SK-N-SH (cell line): ENCODE results near the gene SF3B6. TPM values are rescaled to one million over a fixed set of nuclear protein-coding genes. Genes with fewer than 3 reads are reported as not detected.

Experiments
- CTCF ChIA-PET: fragments of 300-600, 350-600 bp; formaldehyde crosslinking; extraction: SDS; loops from one replicate; lab custom pipeline; 2021; lab: Yijun Ruan, JAX
- POLR2A ChIA-PET: fragments of 350-600 bp; sonication (Branson Sonifier 250); formaldehyde crosslinking; extraction: SDS; loops from one replicate; lab custom pipeline; 2020; ENCODE audit warnings: antibody characterized with exemption, inconsistent platforms; lab: Yijun Ruan, JAX
- DNase-seq: peaks from one replicate; pipeline ENCODE4 v3.0.0; 2012
- H2AFZ ChIP-seq: fragments of 200-600 bp; sonication (generic); 2 replicates; pipeline ENCODE4 v1.8.1; 2016; ENCODE audit warnings: antibody characterized with exemption, mild to moderate bottlenecking, low read depth
- H3F3A ChIP-seq: fragments of 200-600 bp; sonication (generic); replicated peaks from 2 replicates; pipeline ENCODE3; 2016; ENCODE audit warnings: antibody characterized with exemption, mild to moderate bottlenecking; ENCODE audit not compliant: insufficient read depth
- H3K27ac ChIP-seq, 2 experiments: fragments of 200-500 bp in 1 of 2; fragments of 200-600 bp in 1 of 2; sonication (Bioruptor generic) in 1 of 2; sonication (generic), shearing (Covaris generic) in 1 of 2; 2 replicates each; pipeline versions ENCODE4 v1.5.1 to v1.6.1; 2014 to 2016; ENCODE audit warnings: low read depth in 2 of 2, inconsistent platforms in 1 of 2, low read length in 1 of 2, mild to moderate bottlenecking in 1 of 2, mixed read lengths in 1 of 2
- H3K27me3 ChIP-seq: fragments of 200-600 bp; sonication (generic), shearing (Covaris generic); 2 replicates; pipeline ENCODE4 v1.6.1; 2016; ENCODE audit warnings: mixed run types; ENCODE audit not compliant: insufficient read depth
- H3K36me3 ChIP-seq, 2 experiments: fragments of 200-500 bp in 1 of 2; fragments of 200-600 bp in 1 of 2; sonication (Bioruptor generic) in 1 of 2; sonication (generic) in 1 of 2; replicated peaks in 1 of 2; 2 replicates each; pipeline versions ENCODE3 to v1.5.1; 2014 to 2016; ENCODE audit warnings: low read length in 1 of 2, mild to moderate bottlenecking in 1 of 2; ENCODE audit not compliant: insufficient read depth in 2 of 2, control insufficient read depth in 1 of 2
- H3K4me1 ChIP-seq, 2 experiments: fragments of 200-500 bp in 1 of 2; fragments of 200-600 bp in 1 of 2; sonication (Bioruptor generic) in 1 of 2; sonication (generic), shearing (Covaris generic) in 1 of 2; 2 replicates each; pipeline versions ENCODE4 v1.5.1 to v1.6.1; 2014 to 2016; ENCODE audit warnings: low read depth in 1 of 2, low read length in 1 of 2, mixed run types in 1 of 2; ENCODE audit not compliant: insufficient read depth in 2 of 2, control insufficient read depth in 1 of 2
- H3K4me2 ChIP-seq: fragments of 200-600 bp; sonication (generic), shearing (Covaris generic); 2 replicates; pipeline ENCODE4 v1.6.1; 2017; ENCODE audit warnings: mixed run types
- H3K4me3 ChIP-seq, 2 experiments: fragments of 200-500 bp in 1 of 2; fragments of 200-600 bp in 1 of 2; sonication (Bioruptor generic) in 1 of 2; sonication (generic), shearing (Covaris generic) in 1 of 2; 2 replicates each; pipeline versions ENCODE4 v1.5.1 to v1.8.1; 2014 to 2016; ENCODE audit warnings: low read depth in 2 of 2, inconsistent platforms in 1 of 2, low read length in 1 of 2, mild to moderate bottlenecking in 1 of 2, mixed read lengths in 1 of 2, moderate library complexity in 1 of 2
- H3K79me2 ChIP-seq: fragments of 200-600 bp; sonication (generic); 2 replicates; pipeline ENCODE4 v1.8.1; 2017; ENCODE audit warnings: mild to moderate bottlenecking; ENCODE audit not compliant: insufficient read depth
- H3K9ac ChIP-seq: fragments of 200-600 bp; sonication (generic); 2 replicates; pipeline ENCODE4 v1.6.1; 2017; ENCODE audit warnings: mixed run types
- H3K9me2 ChIP-seq: fragments of 200-600 bp; sonication (generic); 2 replicates; pipeline ENCODE4 v1.6.1; 2017; ENCODE audit warnings: mixed run types
- H3K9me3 ChIP-seq: fragments of 200-600 bp; sonication (generic); 2 replicates; pipeline ENCODE4 v1.6.1; 2017; ENCODE audit warnings: mixed run types, mild to moderate bottlenecking, moderate library complexity
- H4K20me1 ChIP-seq: fragments of 200-600 bp; sonication (generic); 2 replicates; pipeline ENCODE4 v1.6.1; 2017; ENCODE audit warnings: mild to moderate bottlenecking, mixed run types; ENCODE audit not compliant: insufficient read depth
- CHD2 ChIP-seq: fragments of 150-350 bp; IDR thresholded peaks from 2 replicates; pipeline ENCODE4 v1.6.1; 2018; ENCODE audit warnings: low read length; ENCODE audit not compliant: partially characterized antibody
- ELF1 ChIP-seq: IDR thresholded peaks from 2 replicates; pipeline ENCODE4 v1.4.0; 2012
- EZH2phosphoT487 ChIP-seq: fragments of 200-600 bp; sonication (generic); IDR thresholded peaks from 2 replicates; pipeline ENCODE4 v1.6.1; 2017; ENCODE audit warnings: low read depth, mixed run types, mild to moderate bottlenecking, antibody characterized with exemption, moderate library complexity, borderline replicate concordance
- FOSL2 ChIP-seq: IDR thresholded peaks from 2 replicates; pipeline ENCODE4 v1.4.0; 2012; ENCODE audit warnings: low read depth, mild to moderate bottlenecking, moderate library complexity, borderline replicate concordance
- GATA2 ChIP-seq: sonication (generic); formaldehyde crosslinking; IDR thresholded peaks from 2 replicates; pipeline ENCODE4 v1.5.0; 2020; ENCODE audit warnings: mild to moderate bottlenecking, missing genetic modification reagents
- MXI1 ChIP-seq: IDR thresholded peaks from 2 replicates; pipeline ENCODE4 v1.6.1; 2012; ENCODE audit warnings: mild to moderate bottlenecking, low read depth, low read length, improper control_type of control experiment
- RCOR1 ChIP-seq: fragments of 150-350 bp; IDR thresholded peaks from 2 replicates; pipeline ENCODE4 v1.6.1; 2017; ENCODE audit warnings: antibody characterized with exemption, low read length
- RFX5 ChIP-seq: IDR thresholded peaks from 2 replicates; pipeline ENCODE4 v1.6.1; 2012; ENCODE audit warnings: mild to moderate bottlenecking, improper control_type of control experiment, low read length
- SIN3A ChIP-seq: IDR thresholded peaks from 2 replicates; pipeline ENCODE4 v1.6.1; 2012; ENCODE audit warnings: low read depth, mild to moderate bottlenecking, low read length, moderate library complexity, borderline replicate concordance
- TEAD4 ChIP-seq: IDR thresholded peaks from 2 replicates; pipeline ENCODE4 v1.4.0; 2012; ENCODE audit warnings: mild to moderate bottlenecking, borderline replicate concordance; ENCODE audit not compliant: insufficient read depth
- WGBS: methylation state at CpG from one replicate; pipeline ENCODE4 v1.1.6; 2017; ENCODE audit warnings: low lambda C conversion rate; 5-methylcytosine and 5-hydroxymethylcytosine counted together
- polyA plus RNA-seq, 3 experiments: library from polyadenylated mRNA; depleted of rRNA; stranded (reverse); fragments of >200 nt; gene quantifications; 2 replicates each; pipeline ENCODE4 v1.2.3, GENCODE V29; 2012
- TF ChIP-seq, protein P1 (sequence below): IDR thresholded peaks from 2 replicates; pipeline ENCODE4 v1.4.0; 2012; ENCODE audit warnings: low read depth, borderline replicate concordance
- TF ChIP-seq, protein P2 (sequence below): IDR thresholded peaks from 2 replicates; pipeline ENCODE4; 2012
- TF ChIP-seq, protein P3 (sequence below): fragments of 200-600 bp; sonication (generic); IDR thresholded peaks from 2 replicates; pipeline ENCODE4 v1.6.1; 2017; ENCODE audit warnings: antibody characterized with exemption, mild to moderate bottlenecking, moderate library complexity
- TF ChIP-seq, protein P4 (sequence below): IDR thresholded peaks from 2 replicates; pipeline ENCODE4 v1.6.1; 2012; ENCODE audit warnings: mild to moderate bottlenecking, low read depth, low read length, moderate library complexity
- TF ChIP-seq, protein P5 (sequence below): IDR thresholded peaks from 2 replicates; pipeline ENCODE4 v1.4.0; 2012; ENCODE audit warnings: low read depth

The SF3B6 gene
- polyA plus RNA-seq, 1 of the 3 experiments (the other 2 are of a cell fraction): 275 TPM

DNA sequence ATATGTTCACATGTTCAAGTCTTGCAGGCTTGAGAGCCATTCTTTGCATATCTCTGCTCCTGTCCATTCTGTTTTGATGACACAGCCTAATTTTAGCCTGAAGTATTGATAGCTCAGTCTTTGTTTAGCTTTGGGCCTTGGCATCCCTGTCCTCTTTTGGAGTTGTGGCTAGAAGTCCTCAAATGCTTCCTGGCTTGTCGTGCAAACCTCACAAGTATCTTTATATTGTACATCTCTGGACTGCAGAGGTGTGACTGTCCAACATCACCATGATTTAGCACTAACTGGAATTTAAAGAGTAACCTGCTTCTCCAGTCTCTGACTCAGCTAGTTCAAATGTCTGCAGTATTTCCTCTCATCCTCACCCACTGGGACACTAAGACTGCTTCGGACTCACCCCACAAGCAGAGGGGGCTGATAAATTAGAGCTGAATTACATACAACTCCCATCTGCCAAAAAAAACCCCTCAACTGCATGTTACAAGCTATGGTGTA, 35.3 kb upstream of the SF3B6 start:
- Histone ChIP-seq H2AFZ (no peak overlapping the region), H3K9ac (no peak overlapping the region), H3K79me2 (no peaks in the 10 kb centered on the region), H3K27ac (peak overlapping the region in 1 of 2 experiments; percentile 1; a peak in 1 of 4 replicates), H3K9me2 (no peaks in the 10 kb centered on the region), H3K4me3 (no peak overlapping the region), H3F3A (peaks cover 6% of the 10 kb centered on the region), H3K27me3 (no peaks in the 10 kb centered on the region), H3K36me3 (no peaks in the 10 kb centered on the region), H4K20me1 (no peaks in the 10 kb centered on the region), H3K4me1 (0 out of 4 replicates have a peak, but pooled peaks cover 0 to 6% of the 10 kb centered on the region in 2 experiments), H3K9me3 (peaks cover 13% of the 10 kb centered on the region; the same call in 1 of the 2 replicates), H3K4me2 (no peak overlapping the region)
- ChIA-PET POLR2A (interaction anchor here (0.5 to 1.7 kb wide), 2 partner anchors 28 to 265 kb away, joined by 3 to 6 read pairs; no protein-coding TSS in a partner anchor), CTCF (interaction anchor here (1.4 to 1.5 kb wide), 2 partner anchors 28 to 185 kb away, joined by 4 to 6 read pairs; partner anchors contain the start of genes ATAD2B and TP53I3)
- TF ChIP-seq, protein P1, sequence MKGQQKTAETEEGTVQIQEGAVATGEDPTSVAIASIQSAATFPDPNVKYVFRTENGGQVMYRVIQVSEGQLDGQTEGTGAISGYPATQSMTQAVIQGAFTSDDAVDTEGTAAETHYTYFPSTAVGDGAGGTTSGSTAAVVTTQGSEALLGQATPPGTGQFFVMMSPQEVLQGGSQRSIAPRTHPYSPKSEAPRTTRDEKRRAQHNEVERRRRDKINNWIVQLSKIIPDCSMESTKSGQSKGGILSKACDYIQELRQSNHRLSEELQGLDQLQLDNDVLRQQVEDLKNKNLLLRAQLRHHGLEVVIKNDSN: no peak
- TF ChIP-seq, protein P2, sequence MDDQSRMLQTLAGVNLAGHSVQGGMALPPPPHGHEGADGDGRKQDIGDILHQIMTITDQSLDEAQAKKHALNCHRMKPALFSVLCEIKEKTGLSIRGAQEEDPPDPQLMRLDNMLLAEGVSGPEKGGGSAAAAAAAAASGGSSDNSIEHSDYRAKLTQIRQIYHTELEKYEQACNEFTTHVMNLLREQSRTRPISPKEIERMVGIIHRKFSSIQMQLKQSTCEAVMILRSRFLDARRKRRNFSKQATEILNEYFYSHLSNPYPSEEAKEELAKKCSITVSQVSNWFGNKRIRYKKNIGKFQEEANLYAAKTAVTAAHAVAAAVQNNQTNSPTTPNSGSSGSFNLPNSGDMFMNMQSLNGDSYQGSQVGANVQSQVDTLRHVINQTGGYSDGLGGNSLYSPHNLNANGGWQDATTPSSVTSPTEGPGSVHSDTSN: 0 out of 2 replicates have a peak, but pooled peaks have one; percentile 8
- TF ChIP-seq, protein P3, sequence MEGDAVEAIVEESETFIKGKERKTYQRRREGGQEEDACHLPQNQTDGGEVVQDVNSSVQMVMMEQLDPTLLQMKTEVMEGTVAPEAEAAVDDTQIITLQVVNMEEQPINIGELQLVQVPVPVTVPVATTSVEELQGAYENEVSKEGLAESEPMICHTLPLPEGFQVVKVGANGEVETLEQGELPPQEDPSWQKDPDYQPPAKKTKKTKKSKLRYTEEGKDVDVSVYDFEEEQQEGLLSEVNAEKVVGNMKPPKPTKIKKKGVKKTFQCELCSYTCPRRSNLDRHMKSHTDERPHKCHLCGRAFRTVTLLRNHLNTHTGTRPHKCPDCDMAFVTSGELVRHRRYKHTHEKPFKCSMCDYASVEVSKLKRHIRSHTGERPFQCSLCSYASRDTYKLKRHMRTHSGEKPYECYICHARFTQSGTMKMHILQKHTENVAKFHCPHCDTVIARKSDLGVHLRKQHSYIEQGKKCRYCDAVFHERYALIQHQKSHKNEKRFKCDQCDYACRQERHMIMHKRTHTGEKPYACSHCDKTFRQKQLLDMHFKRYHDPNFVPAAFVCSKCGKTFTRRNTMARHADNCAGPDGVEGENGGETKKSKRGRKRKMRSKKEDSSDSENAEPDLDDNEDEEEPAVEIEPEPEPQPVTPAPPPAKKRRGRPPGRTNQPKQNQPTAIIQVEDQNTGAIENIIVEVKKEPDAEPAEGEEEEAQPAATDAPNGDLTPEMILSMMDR: no peak
- 0 out of 2 replicates have a peak, but pooled peaks have one; percentile 2 for TF ChIP-seq FOSL2
- DNase-seq: no peak
- WGBS: 42% methylated on average over 2 of the region's 2 CpGs

DNA sequence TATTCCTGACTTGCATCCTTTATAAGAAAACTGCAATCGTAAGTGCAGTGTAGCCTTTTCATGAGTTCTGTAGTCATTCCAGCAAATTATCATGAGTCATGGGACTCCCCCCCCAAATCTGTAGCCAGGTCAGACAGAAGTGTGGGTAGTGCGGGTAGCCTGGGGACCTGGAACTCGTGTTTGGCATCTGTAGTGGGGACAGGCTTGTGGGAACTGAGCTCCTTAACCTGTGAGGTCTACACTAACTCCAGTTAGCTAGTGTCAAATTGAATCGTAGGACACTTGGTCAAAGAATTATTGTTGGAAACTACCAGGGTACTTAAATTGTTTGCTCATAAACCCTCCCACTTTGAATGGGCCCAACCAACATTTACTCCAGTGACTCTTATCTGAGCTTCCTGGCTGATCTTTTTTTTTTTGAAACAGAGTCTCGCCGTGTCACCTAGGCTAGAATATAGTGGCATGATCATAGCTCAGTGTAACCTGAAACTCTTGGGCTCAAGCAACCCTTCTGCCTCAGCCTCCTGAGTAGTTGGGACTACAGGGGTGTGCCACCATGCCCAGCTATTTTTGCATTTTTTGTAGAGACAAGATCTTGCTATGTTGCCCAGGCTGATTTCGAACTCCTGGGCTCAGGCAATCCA, 34.7 kb upstream of the SF3B6 start:
- no peak overlapping the region for H2AFZ ChIP-seq
- peaks cover 14% of the 10 kb centered on the region; the same call in 1 of the 2 replicates for H3K9me3 ChIP-seq
- DNase-seq: no peak
- WGBS: 86% methylated on average over 7 of the region's 7 CpGs
- CTCF ChIA-PET: interaction anchor here (0.7 to 1.5 kb wide), 3 partner anchors 27 to 362 kb away, joined by 3 to 6 read pairs (median 4); partner anchors contain the start of genes ATAD2B and TP53I3
- H3K27me3 ChIP-seq: no peaks in the 10 kb centered on the region
- H4K20me1 ChIP-seq: no peaks in the 10 kb centered on the region
- H3K4me1 ChIP-seq: 0 out of 4 replicates have a peak, but pooled peaks cover 0 to 6% of the 10 kb centered on the region in 2 experiments
- H3K9me2 ChIP-seq: no peaks in the 10 kb centered on the region
- no peaks in the 10 kb centered on the region for H3K36me3 ChIP-seq
- peaks cover 6% of the 10 kb centered on the region for H3F3A ChIP-seq
- H3K9ac ChIP-seq: no peak overlapping the region
- no peak overlapping the region for H3K4me3 ChIP-seq
- H3K27ac ChIP-seq: no peak overlapping the region
- no peak overlapping the region for H3K4me2 ChIP-seq
- POLR2A ChIA-PET: interaction anchor here (1.2 to 1.7 kb wide), 3 partner anchors 12 to 34 kb away, joined by 3 to 6 read pairs (median 5); partner anchors contain the start of genes PFN4 and SF3B6
- H3K79me2 ChIP-seq: no peaks in the 10 kb centered on the region
- TF ChIP-seq, protein P4, sequence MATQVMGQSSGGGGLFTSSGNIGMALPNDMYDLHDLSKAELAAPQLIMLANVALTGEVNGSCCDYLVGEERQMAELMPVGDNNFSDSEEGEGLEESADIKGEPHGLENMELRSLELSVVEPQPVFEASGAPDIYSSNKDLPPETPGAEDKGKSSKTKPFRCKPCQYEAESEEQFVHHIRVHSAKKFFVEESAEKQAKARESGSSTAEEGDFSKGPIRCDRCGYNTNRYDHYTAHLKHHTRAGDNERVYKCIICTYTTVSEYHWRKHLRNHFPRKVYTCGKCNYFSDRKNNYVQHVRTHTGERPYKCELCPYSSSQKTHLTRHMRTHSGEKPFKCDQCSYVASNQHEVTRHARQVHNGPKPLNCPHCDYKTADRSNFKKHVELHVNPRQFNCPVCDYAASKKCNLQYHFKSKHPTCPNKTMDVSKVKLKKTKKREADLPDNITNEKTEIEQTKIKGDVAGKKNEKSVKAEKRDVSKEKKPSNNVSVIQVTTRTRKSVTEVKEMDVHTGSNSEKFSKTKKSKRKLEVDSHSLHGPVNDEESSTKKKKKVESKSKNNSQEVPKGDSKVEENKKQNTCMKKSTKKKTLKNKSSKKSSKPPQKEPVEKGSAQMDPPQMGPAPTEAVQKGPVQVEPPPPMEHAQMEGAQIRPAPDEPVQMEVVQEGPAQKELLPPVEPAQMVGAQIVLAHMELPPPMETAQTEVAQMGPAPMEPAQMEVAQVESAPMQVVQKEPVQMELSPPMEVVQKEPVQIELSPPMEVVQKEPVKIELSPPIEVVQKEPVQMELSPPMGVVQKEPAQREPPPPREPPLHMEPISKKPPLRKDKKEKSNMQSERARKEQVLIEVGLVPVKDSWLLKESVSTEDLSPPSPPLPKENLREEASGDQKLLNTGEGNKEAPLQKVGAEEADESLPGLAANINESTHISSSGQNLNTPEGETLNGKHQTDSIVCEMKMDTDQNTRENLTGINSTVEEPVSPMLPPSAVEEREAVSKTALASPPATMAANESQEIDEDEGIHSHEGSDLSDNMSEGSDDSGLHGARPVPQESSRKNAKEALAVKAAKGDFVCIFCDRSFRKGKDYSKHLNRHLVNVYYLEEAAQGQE: no peak
- TF ChIP-seq RFX5 (no peak), RCOR1 (no peak), GATA2 (CRISPR knock-in tag) (no peak), CHD2 (no peak), EZH2phosphoT487 (no peak), TEAD4 (no peak), ELF1 (no peak), SIN3A (no peak), MXI1 (no peak)
- TF ChIP-seq, protein P1: no peak
- TF ChIP-seq, protein P5, sequence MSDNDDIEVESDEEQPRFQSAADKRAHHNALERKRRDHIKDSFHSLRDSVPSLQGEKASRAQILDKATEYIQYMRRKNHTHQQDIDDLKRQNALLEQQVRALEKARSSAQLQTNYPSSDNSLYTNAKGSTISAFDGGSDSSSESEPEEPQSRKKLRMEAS: no peak
